GM04503 (cell line): ENCODE data around the gene TLE6.
"Not testable (repeated sequence)": the region's sequence is repeated elsewhere in the genome, so short reads cannot be mapped to it uniquely, and the experiment has no call there.

ENCODE experiments used
- DNase-seq: peaks from one replicate; pipeline ENCODE4 v3.0.0-alpha.2; 2012; ENCODE audit warnings: low read depth

Gene TLE6

DNA sequence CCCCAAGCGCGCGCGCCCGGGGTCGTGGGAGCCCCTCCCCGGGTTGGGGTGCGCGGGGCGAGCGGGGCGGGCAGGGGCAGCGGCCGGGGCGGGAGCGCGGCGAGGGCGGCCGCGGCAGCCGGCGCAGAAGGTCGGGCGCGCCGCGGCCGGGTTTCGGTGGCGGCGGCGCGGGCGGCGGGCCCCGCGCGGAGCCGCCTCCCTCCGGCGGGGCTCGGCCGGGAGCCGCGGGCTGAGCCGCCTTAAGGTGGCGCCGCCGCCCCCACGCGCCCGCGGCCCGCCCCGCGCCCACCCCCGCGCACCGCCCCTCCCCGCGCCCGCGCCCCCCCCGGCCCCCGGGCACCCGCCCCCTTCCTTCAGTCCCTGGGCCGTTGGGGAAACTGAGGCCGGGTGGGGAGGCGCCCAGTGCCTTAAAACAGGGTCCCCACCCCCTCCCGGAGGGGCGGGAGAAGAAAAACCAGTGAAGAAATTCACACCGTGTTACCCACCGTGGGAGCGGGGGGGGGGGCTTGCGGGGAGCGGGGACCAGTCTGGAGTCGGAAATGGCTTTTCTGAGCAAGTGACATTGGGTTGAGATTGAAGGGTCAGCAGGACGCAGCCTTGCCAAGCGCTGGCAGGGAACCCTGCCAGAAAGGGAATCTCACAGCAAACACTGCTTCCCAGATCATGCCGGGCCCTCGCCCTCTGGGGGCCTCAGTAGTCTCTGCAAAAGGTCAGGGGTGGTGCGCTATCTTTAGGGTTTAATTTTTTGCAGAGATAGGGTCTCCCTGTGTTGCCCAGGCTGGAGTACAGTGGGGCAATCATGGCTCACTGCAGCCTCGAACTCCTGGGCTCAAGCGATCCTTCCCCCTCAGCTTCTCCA is 51.9 kb downstream of the TLE6 start, which contains the start of gene TLE2:
TSS of gene TLE2 (minus strand) at position 216 of the 859 bp plus-strand sequence. CDS start 376 bp downstream, outside the sequence.
- no peak for DNase-seq

DNA sequence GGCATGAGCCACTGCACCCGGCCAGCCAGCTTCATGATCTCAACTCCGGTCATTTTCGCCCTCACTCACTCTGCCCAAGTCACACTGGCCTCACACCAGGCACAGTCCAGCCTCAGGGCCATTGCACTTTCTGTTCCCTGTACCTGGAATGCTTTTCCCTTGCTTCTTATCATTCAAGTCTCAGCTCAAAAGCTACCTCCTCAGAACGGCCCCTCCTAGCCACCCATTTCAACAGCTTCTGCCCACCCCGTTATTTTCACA is 54.2 kb downstream of the TLE6 start:
- DNase-seq, result no peak

DNA sequence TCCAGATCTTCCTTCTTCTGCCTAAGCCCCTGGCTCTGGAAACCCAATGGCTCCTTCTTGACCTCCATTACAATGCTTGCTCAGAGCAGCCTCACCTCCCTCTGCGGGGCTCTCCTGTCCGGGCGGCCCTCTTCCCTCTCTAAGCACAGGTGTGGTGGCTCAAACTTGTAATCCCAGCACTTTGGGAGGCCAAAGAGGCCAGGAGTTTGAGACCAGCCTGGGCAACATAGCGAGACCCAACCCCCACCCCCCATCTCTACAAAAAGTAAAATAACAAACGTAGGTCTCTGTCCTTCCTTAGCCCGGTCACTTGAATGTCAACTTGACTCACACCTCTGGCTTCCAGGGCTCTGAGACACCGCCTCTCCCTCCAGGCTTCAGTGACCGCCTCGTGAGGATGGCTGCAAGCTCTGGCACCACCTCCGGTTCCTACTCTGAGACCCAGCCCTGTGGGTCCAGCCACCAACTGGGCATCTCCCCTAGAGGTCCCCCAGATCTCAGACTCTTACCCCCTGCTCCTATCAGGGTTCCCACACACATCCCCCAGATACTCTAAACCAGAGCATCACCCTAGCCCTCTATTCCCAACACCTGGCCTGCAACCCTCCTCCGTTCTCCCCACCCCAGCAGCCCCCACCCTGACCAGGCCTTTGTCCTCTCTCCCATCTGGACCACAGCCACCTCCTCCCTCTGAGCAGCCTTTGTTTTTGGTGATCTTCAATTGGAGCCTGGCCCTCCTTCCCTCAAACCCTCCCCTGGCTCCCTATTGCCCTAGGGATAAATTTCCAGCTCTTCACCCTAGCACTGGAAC is 56.4 kb downstream of the TLE6 start:
- DNase-seq, result no peak

DNA sequence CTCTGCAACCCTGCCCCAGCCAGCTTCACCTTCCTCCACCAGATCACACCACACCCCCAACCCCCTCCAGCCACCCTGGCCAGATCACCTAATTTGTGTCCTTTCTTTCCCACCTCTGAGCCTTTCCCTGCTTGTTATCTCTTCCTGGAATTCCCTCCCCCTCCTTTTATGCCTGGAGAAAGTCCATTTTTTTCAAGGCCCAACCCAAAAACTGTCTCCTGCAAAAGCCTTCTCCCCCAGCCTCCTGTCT is 57.0 kb downstream of the TLE6 start:
- no peak for DNase-seq

DNA sequence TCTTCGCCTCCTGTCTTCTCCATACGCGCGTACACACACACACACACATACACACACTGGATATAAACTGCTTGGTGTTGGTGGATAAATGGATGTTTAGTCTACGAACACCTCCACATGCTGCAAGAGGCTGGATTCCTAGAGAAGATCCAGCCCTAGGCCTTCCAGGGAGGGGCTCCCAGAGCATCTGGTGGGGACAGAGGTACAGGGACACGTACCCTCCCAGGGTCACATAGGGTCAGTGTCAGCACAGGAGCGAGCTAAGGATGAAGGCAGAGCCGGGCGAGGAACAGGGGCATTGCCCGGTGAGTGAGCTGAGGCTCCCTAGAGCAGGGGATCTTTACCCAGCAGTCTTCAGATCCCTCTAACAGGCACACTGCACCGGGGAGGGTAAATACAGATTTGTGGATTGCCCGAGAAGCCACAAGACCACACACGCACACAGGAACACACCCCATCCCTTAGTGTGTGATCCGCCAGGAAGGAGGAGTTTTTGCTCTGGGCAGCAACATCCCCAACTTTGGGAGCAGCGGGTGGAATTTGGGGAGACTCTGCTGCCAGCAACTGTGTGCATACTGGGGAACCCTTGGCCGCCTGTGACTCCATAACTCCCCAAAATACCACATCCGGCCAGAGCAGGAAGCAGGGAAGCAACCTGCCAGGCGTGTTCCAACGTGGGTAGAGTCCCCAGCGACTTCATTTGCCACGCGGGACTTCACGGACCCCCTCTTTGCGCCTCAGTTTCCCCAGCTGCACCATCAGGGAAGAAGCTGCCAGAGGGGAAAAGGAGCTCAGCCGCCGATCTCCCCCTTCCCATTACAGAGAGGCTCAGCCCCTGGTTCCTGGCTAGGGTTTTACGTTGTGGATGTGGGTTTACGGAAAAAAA is 57.5 kb downstream of the TLE6 start:
- peak; percentile 11 for DNase-seq

DNA sequence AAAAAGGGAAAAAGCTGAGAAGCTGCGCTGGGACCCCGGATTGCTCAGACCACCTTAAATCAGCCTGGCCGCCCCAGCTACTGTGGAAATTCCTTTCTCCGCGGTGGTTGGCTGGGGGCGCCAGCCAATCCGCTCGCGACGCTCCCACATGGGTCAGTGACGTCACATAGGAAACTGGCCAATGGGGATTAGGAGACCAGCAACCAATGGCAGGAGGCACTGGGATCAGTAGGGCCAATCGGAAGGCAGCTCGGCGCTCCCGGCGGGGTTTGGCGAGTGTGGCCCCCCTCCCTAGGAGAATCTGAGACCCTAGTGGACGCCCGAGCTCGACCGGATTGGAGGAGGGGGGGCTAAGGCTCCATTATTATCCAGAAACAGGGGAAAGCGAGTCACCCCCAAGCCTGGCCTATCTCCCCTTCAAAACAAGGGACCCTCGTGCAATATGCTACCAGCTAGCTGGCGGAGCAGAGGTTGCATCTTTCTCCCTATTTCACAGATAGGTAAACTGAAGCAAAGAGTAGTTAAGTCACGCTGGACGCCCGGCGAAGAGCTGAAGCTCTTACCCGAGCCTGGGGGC is 58.3 kb downstream of the TLE6 start:
- peak; percentile 89 for DNase-seq

DNA sequence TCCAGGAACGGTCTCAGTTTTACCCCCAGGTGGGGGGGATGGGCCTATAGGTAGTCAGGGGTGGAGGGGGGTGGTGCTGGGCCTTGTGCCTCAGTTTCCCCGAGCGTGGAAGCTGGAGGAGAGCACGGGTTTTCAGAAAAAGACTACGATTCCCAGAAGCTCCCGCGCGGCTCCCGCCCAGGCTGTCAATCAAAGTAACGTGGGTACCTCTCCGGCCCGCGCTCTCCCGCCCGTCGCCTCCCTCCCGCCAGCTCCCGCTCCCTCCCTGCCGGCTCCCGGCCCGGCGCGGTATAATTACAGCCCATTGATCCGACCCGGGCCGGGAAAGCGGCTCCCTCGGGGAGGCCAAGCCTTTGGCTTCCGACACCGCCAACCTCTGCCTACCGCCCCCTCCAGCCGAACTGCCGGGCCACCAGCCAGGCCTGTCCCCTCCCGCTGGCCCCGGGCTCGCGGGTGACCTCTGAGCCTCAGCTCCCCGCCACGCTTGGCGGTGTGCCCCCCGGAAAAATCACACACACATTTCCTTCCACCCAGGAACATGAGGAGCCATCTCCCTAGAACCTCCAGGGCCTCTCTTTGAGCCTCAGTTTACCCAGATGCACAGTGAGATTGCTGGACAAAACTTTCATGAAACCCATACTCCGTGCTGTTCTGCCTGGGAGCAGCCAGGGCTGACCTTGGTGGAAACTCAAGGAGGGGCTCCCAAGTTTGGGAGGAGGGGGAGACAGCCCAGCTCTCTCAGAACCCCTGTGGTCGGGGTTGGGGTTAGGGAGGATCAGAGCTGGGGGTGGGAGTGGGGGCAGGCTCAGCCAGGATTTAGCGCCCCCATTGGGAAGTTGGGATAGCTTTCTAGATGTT is 59.0 kb downstream of the TLE6 start:
- peak; percentile 45 for DNase-seq

DNA sequence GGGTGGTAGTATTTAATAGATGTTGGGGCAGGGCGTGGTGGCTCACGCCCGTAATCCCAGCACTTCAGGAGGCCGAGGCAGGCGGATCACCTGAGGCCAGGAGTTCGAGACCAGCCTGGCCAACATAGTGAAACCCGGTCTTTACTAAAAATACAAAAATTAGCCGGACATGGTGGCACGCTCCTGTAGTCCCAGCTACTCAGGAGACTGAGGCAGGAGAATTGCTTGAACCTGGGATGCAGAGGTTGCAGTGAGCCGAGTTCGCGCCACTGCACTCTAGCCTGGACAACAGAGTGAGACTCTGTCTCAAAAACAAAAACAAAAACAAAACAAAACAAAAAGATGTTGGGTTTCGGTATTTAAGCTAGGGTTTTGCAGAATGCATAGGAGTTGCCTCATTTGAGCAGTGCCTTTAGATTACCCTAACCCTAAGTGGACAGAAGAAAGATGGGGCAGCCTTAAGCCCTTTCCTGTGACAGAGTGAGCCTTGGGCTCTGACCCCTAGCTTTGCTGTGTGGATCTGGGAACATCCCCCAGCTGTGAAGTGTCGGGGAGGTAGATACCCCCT is 59.7 kb downstream of the TLE6 start:
- DNase-seq, result not testable (repeated sequence)

DNA sequence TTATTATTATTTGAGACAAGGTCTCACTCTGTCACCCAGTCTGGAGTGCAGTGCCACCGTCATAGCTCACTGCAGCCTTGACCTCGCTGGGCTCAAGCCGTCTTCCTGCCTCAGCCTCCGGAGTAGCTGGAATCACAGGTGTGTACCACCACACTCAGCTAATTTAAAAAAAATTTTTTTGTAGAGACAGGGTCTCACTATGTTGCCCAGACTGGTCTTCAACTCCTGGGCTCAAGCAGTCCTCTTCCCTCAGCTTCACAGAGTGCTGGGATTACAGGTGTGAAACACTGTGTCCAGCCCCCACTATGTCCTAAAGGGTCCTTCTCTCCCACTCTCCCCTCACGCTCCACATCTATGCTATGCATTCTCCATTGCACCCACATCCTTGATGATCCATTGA is 60.9 kb downstream of the TLE6 start:
- DNase-seq, result no peak

DNA sequence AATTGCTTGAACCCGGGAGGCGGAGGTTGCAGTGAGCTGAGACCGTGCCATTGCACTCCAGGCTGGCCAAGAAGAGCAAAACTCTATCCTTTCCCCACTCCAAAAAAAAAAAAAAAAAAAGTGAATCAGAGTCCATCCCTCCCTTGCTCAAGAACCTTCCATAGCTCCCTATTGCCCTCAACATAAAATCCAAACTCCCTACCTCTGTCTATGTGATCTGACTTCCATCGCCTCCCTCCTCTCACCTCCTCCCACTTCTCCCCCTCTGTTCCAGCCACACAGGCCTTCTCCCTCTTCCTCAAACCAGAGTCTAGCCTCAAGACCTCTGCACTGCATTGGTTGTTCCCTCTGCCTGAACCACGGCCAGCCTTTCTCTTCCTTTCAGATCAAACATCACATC is 61.8 kb downstream of the TLE6 start:
- no peak for DNase-seq

DNA sequence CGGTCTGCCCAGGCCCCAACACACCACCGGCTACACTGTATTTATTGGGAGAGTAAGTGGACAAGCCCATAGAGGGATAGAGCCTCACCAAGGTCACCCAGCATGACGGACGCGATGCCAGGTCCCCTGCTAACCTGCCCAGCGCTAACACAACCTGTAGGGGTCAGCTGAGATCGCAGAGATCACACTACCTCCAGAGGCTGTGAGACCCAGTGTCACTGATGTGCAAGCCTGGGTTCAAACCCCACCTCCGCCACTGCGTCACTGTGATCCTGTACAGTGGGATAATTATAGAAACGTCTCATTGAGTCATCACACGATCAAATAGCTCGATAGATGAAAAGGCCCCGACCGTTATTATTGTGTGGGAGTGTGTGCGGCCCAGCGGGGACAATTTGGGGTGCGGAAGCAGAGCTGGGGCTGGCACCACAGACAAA is 62.3 kb downstream of the TLE6 start:
- no peak for DNase-seq

DNA sequence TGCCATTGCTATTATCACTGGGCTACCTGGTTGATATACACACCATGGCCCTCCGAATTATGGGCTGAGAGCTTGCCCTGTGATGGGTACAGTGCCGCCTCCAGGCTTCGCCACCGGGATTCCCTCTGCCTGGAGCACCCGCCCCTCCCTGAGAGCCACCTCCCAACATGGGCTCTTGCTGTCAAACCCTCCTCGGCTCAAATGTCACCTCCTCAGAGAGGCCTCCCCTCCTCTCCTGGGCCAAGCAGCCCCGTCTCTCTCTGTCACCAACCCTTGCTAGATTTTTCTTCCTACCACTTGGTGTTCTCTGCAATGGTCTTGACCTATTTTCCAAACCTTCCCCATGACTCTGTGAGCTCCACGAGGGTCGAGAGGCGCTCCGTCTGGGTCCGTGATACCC is 64.0 kb downstream of the TLE6 start:
- DNase-seq, result no peak

DNA sequence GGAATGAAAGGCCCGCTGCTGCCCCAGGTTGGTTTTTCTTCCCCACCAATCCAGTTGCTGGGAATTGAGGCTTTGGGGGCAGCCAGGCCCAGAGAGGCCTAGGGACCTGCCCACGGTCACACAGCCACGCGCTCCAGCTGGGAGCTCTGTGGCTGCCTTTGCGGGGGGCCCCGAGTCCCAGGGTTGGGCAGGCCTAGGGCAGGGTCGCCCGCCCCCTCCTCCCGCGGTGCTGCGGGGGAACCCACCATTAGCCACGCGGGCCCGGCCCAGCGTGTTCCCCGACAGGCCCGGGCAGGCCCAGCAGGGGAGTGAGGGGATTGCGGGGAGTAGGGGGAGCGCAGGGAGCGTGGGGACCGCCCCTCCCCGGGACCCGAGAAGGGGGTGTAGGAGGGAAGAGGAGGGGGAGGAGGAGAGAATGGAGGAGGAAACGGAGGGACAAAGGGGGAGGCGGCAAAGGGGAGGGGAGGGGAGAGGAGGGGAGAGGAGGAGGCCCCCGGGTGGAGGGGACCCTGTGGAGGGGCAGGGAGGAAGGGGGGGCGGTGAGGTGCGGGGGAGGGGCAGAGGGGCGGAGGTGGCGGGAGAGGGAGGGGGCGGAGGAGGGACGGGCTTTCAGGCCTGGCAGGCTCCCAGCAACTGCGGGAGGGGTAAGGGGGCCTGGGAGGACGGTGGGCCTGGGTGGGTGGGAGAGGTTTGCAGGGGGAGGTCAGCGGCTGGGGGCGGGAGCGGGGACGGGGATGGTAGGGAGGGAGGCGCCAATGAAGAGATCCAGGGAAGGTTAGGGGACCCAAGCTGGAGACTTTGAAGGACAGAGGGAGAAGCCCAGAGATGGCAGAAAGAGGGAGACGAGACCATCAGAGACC is 64.6 kb downstream of the TLE6 start:
- no peak for DNase-seq

DNA sequence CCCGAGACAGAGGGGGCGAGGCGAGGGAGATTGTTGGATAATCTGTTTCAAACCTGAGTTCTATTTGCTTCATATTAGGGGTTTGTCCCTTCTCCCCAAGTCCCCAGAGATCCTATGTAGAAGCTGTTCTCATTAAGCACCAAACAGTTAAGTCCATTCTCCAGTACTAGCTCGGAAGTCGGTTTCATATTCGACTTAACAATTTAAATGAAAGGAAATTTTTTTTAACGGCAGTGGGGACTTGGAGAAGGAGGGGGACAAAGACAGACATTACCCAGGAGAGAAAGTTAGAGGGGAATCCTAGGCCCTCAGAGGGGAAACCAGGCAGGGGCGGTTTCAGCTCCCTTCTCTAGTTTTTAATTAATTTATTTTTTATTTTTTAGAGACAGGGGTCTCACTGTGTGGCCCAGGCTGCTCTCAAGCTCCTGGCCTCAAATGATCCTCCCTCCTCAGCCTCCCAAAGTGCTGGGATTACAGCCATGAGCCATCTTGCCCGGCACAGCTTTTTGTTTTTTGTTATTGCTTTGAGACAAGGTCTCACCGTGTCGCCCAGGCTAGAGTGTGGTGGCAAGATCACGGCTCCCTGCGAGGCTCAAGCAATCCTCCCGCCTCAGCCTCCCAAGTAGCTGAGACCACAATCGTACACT is 65.4 kb downstream of the TLE6 start:
- no peak for DNase-seq
